Measurements from ENCODE around the gene PIGO. TPM values are rescaled to one million over a fixed set of nuclear protein-coding genes. Genes with fewer than 3 reads are reported as not detected.

The PIGO gene
- total RNA-seq, 1 donor from 2014 or later, result 25.1 TPM

DNA sequence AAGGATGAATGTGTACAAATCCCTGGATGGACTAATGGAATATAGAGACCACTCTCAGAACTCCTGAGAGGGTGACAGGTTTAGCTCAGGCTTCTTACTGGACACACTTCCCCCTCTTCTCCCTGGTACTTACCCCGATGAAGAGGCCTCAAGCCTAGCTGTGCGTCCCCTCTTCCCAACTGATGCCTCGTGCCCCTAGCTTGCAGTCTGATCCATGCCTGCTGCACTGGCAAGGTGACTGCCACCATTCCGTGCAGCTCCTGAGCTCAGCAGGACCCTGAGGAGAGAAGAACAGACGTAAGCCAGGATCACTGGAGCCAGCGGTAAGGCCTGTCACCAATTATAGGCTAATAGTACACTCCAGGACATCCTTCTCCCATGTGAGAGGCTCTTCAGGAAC lies 12.1 kb upstream of the PIGO start:
- intact Hi-C loops (cut with DNase I), result no loop called here

DNA sequence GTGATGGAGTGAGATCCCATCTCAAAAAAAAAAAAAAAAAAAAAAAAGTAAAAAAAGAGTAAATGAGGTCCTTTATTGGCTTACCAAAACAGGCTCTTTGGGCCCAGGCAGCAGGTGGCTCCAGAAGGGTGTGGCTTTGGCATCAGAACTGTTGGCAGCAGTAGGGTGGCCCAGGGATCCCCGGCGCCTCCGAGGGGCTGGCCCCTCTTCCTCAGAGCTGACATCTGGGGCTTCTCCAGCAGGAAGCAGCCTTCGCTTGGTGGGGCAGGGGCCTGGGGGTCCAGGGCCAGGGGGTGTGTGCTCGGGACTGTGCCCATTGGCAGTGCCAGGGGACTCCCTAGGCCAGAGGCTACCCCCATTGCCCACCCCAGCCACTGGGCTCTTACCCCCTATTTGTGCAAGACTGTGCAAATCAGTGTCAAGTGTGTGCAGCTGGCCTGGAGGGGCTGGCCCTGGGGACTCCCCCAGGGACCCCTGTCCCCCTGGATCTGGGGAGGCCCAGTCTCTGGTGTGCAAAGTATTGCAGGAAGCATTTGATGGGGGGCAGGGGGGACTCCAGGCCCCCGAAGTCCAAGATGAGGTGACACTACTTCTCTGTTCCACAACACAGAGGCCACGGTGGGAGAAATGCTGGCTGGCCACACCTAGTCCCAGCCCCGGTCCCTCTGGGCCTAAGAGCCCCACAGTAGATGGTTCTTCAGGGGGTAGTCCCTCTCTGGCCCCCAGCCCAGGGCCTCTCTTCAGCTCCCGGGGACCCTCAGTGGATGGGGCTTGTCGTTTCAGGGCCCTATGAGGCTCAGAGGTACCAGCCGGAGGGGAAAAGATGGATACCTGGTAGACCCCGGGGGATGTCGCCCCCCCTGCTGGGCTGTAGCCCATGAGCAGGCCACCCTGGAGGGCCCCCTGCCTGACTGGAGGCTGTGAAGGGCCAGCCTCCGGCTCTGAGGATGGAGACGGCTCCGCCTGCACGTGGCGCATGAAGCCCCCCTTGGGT lies 11.2 kb upstream of the PIGO start:
- intact Hi-C loops (cut with DNase I), result no loop called here
- peaks cover 47% of the 10 kb centered on the region for H3K36me3 ChIP-seq
- no peaks in the 10 kb centered on the region for H3K27me3 ChIP-seq (ENCODE audit: low read depth)
- H3K4me1 ChIP-seq, result peaks cover 41% of the 10 kb centered on the region
- H3K27ac ChIP-seq, result no peak overlapping the region
- ATAC-seq (no peak), DNase-seq (no peak)
- no peak overlapping the region for H3K4me3 ChIP-seq
- TF ChIP-seq, protein P1, sequence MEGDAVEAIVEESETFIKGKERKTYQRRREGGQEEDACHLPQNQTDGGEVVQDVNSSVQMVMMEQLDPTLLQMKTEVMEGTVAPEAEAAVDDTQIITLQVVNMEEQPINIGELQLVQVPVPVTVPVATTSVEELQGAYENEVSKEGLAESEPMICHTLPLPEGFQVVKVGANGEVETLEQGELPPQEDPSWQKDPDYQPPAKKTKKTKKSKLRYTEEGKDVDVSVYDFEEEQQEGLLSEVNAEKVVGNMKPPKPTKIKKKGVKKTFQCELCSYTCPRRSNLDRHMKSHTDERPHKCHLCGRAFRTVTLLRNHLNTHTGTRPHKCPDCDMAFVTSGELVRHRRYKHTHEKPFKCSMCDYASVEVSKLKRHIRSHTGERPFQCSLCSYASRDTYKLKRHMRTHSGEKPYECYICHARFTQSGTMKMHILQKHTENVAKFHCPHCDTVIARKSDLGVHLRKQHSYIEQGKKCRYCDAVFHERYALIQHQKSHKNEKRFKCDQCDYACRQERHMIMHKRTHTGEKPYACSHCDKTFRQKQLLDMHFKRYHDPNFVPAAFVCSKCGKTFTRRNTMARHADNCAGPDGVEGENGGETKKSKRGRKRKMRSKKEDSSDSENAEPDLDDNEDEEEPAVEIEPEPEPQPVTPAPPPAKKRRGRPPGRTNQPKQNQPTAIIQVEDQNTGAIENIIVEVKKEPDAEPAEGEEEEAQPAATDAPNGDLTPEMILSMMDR (IDR thresholded peaks at IDR 0.05), result no peak
- no peaks in the 10 kb centered on the region for H3K9me3 ChIP-seq

More for the DNA sequence above, 12.1 kb upstream of the PIGO start:
- Histone ChIP-seq H3K4me3 (no peak overlapping the region), H3K4me1 (peaks cover 46% of the 10 kb centered on the region), H3K27me3 (ENCODE audit: low read depth) (no peaks in the 10 kb centered on the region), H3K27ac (no peak overlapping the region), H3K9me3 (no peaks in the 10 kb centered on the region), H3K36me3 (peaks cover 47% of the 10 kb centered on the region)
- ATAC-seq (no peak), DNase-seq (no peak)
- TF ChIP-seq, protein P1 (IDR thresholded peaks at IDR 0.05), result no peak

DNA sequence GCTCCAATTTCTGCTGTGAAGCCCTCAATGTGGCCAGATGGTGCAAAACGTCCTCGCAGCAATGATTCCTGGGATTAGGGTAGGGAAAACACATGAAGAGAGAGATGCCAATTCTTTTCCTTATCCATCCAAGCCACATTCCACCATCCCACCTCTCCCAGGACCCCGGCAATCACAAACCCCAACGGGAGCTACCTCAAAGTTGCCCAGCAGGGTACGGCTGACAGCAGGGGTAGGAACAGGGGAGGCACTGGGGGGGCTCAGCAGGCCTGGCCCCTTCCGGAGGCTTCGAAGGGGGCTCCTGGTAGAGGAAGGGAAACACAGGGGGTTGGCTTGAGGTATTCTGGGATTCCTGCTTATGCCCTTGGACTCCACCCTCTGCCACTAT lies 9.9 kb upstream of the PIGO start:
- no peak for ATAC-seq
- intact Hi-C loops (cut with DNase I), result no loop called here
- H3K4me3 ChIP-seq, result no peak overlapping the region
- DNase-seq, result no peak
- peaks cover 42% of the 10 kb centered on the region for H3K4me1 ChIP-seq
- H3K9me3 ChIP-seq, result no peaks in the 10 kb centered on the region
- peaks cover 47% of the 10 kb centered on the region for H3K36me3 ChIP-seq
- no peaks in the 10 kb centered on the region for H3K27me3 ChIP-seq (ENCODE audit: low read depth)
- H3K27ac ChIP-seq, result no peak overlapping the region
- TF ChIP-seq, protein P1 (IDR thresholded peaks at IDR 0.05), result no peak

DNA sequence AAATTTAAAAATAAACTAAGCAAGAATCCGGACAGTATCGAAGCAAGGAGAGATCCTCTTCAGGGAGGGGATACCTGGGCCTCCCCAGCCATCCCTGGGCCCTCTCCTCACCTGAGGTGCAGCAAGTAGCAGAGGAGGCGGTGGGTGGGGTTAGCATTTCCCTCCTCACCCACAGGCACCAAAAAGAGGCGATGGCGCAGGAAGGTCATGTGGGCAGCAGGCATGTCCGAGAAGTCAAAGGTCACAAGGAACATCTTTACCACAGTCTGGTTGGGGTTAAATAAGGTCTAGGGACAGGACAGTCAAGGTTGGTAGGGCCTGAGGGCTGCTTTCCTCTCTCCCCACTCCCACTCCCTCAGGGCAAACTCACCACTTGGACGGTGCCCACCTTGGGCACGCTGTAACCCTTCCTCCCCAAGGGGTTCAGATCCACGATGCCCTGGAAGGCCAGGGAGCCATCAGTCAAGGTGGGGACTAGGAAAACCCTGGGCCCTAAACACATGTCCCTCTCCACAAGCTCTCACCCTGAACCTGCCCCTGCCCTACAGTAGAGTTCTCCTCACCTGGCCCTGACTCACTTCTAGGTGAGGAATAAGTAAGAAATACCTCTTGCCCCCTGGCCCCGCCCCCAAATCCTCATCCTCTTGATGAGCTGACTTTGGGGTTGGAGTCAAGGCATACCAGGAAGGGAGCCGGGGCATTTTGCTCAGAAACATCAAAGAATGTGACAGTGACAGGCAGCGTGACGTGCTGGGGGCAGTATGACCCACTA lies 9.4 kb upstream of the PIGO start:
- TF ChIP-seq, protein P1 (IDR thresholded peaks at IDR 0.05), result no peak
- no peak for ATAC-seq
- H3K36me3 ChIP-seq, result peaks cover 53% of the 10 kb centered on the region
- H3K4me3 ChIP-seq, result no peak overlapping the region
- H3K27ac ChIP-seq, result no peak overlapping the region
- no peaks in the 10 kb centered on the region for H3K9me3 ChIP-seq
- DNase-seq, result no peak
- intact Hi-C loops (cut with DNase I), result no loop called here
- peaks cover 39% of the 10 kb centered on the region for H3K4me1 ChIP-seq
- H3K27me3 ChIP-seq (ENCODE audit: low read depth), result no peaks in the 10 kb centered on the region

DNA sequence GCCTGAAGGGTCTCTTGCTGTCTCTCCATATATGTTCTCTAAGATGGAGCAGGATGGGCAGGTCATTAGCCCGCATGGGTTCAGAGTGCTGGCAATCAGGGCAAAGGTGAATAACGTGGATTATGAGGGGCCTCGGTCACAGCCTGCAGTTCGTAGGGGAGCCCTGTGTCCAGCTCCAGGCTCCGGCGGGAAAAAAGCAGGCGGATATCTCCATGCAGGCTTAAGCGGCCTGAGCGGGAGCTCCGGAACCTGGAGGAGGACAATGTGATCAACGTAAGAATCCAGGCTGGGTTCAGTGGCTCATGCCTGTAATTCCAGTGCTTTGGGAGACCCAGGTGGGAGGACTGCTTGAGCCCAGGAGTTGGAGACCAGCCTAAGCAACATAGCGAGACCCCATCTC lies 8.7 kb upstream of the PIGO start:
- Histone ChIP-seq H3K27me3 (ENCODE audit: low read depth) (no peaks in the 10 kb centered on the region), H3K27ac (no peak overlapping the region), H3K4me3 (no peak overlapping the region), H3K36me3 (peaks cover 60% of the 10 kb centered on the region), H3K4me1 (peaks cover 32% of the 10 kb centered on the region), H3K9me3 (no peaks in the 10 kb centered on the region)
- no peak for ATAC-seq
- TF ChIP-seq, protein P1 (IDR thresholded peaks at IDR 0.05), result no peak
- intact Hi-C loops (cut with DNase I), result no loop called here
- no peak for DNase-seq

Data from lower lobe of right lung (tissue), 2 donors.